HCT116 (cell line): ENCODE data around the gene TAF4. TPM values are rescaled to one million over a fixed set of nuclear protein-coding genes. Genes with fewer than 3 reads are reported as not detected.

Source experiments
- ATAC-seq: fragments of 200-7000 bp; cut with Tn5 transposase; 2 replicates; pipeline ENCODE4 v1.9.1; 2020; ENCODE audit warnings: mild to moderate bottlenecking, moderate library complexity
- BruUV-seq: library from RNA; stranded (reverse); fragments of 400-500 nt; replicated peaks from 2 replicates; lab custom pipeline; 2021; lab: Mats Ljungman, UMichigan
- CTCF ChIA-PET: fragments of 300-600 bp; sonication (Branson Sonifier 250); formaldehyde crosslinking; loops from one replicate; lab custom pipeline; 2021; ENCODE audit warnings: antibody characterized with exemption; lab: Charles Lee
- POLR2A ChIA-PET: fragments of 300-600, 350-600 bp; sonication (Branson Sonifier 250); formaldehyde crosslinking; loops from one replicate; lab custom pipeline; 2021; ENCODE audit warnings: antibody characterized with exemption; lab: Charles Lee
- RAD21 ChIA-PET, 2 experiments: fragments of 300-600 bp; sonication (Branson Sonifier 250); formaldehyde crosslinking; loops; one replicate each; lab custom pipeline; 2023; ENCODE audit warnings: low total read pairs in 2 of 2; ENCODE audit not compliant: uncharacterized antibody in 2 of 2, unreplicated experiment in 2 of 2, low non-redundant PET in 1 of 2; lab: Charles Lee
- DNase-seq: peaks from one replicate; pipeline ENCODE4 v3.0.0-alpha.2; 2010; ENCODE audit warnings: low read depth, low spot score
- H2AFZ ChIP-seq: fragments of 200-600 bp; shearing (Covaris generic), sonication (generic); 2 replicates; pipeline ENCODE4 v1.6.1; 2017; ENCODE audit warnings: low read depth, mixed run types, mixed read lengths, antibody characterized with exemption, low read length; ENCODE audit not compliant: poor library complexity, severe bottlenecking
- H3K27ac ChIP-seq: 2 replicates; pipeline ENCODE4 v1.5.1; 2012; ENCODE audit warnings: low read depth, low read length
- H3K27me3 ChIP-seq: fragments of 200-600 bp; sonication (generic); 2 replicates; pipeline ENCODE4 v1.6.1; 2016; ENCODE audit warnings: mixed run types, low read length, mixed read lengths; ENCODE audit not compliant: insufficient read depth
- H3K36me3 ChIP-seq, 2 experiments: fragments of 200-500 bp in 1 of 2; fragments of 200-600 bp in 1 of 2; sonication (Bioruptor generic) in 1 of 2; sonication (generic) in 1 of 2; 2 replicates each; pipeline versions ENCODE4 v1.5.1 to v1.6.1; 2014 to 2016; ENCODE audit warnings: low read length in 2 of 2, inconsistent platforms in 1 of 2, mixed read lengths in 1 of 2, mixed run types in 1 of 2; ENCODE audit not compliant: insufficient read depth in 2 of 2, control insufficient read depth in 1 of 2
- H3K4me1 ChIP-seq, 2 experiments: fragments of 200-600 bp in 1 of 2; sonication (generic) in 1 of 2; 2 replicates each; pipeline versions ENCODE4 v1.5.1 to v1.6.1; 2012 to 2017; ENCODE audit warnings: low read length in 2 of 2, inconsistent platforms in 1 of 2, mild to moderate bottlenecking in 1 of 2, mixed read lengths in 1 of 2, mixed run types in 1 of 2, moderate library complexity in 1 of 2; ENCODE audit not compliant: insufficient read depth in 2 of 2, control insufficient read depth in 1 of 2
- H3K4me2 ChIP-seq: fragments of 200-600 bp; sonication (generic); 2 replicates; pipeline ENCODE4 v1.6.1; 2017; ENCODE audit warnings: mixed run types, low read length, mixed read lengths
- H3K4me3 ChIP-seq, 2 experiments: fragments of 200-600 bp in 1 of 2; sonication (generic) in 1 of 2; replicated peaks in 1 of 2; 2 replicates each; pipeline ENCODE4 v1.5.1; 2011 to 2016; ENCODE audit warnings: low read length in 2 of 2, control low read depth in 1 of 2, low read depth in 1 of 2, mild to moderate bottlenecking in 1 of 2, mixed read lengths in 1 of 2, mixed run types in 1 of 2
- H3K79me2 ChIP-seq: fragments of 200-600 bp; sonication (generic); 2 replicates; pipeline ENCODE4 v1.6.1; 2017; ENCODE audit warnings: mild to moderate bottlenecking, mixed run types, low read length, moderate library complexity, mixed read lengths; ENCODE audit not compliant: insufficient read depth
- H3K9ac ChIP-seq: fragments of 200-600 bp; sonication (generic); 2 replicates; pipeline ENCODE4 v1.6.1; 2016; ENCODE audit warnings: low read length, mixed read lengths
- H3K9me2 ChIP-seq: fragments of 200-600 bp; sonication (generic), shearing (Covaris generic); 2 replicates; pipeline ENCODE4 v1.6.1; 2017; ENCODE audit warnings: mixed run types, mild to moderate bottlenecking, moderate library complexity; ENCODE audit not compliant: insufficient read depth
- H3K9me3 ChIP-seq, 2 experiments: fragments of 200-500 bp in 1 of 2; fragments of 200-600 bp in 1 of 2; sonication (Bioruptor generic) in 1 of 2; sonication (generic) in 1 of 2; 2 replicates each; pipeline ENCODE4 v1.6.1; 2014 to 2017; ENCODE audit warnings: low read length in 2 of 2, mixed read lengths in 2 of 2, inconsistent platforms in 1 of 2, low read depth in 1 of 2, mild to moderate bottlenecking in 1 of 2, mixed run types in 1 of 2, moderate library complexity in 1 of 2; ENCODE audit not compliant: control insufficient read depth in 1 of 2, insufficient read depth in 1 of 2
- H4K20me1 ChIP-seq: fragments of 200-600 bp; sonication (generic), shearing (Covaris generic); 2 replicates; pipeline ENCODE4 v1.6.1; 2017; ENCODE audit warnings: mixed run types, mild to moderate bottlenecking, moderate library complexity; ENCODE audit not compliant: insufficient read depth
- CEBPB ChIP-seq: IDR thresholded peaks from 2 replicates; pipeline ENCODE4 v1.6.1; 2012; ENCODE audit warnings: low read depth
- CTCF ChIP-seq, 3 experiments: fragments of 200-600 bp in 1 of 3; sonication (generic) in 1 of 3; IDR thresholded peaks in 2 of 3; conservative IDR thresholded peaks in 1 of 3; 2 replicates each; pipeline ENCODE4 v1.5.1; 2012 to 2017; ENCODE audit warnings: low read depth in 2 of 3, low read length in 2 of 3, antibody characterized with exemption in 1 of 3, borderline replicate concordance in 1 of 3, control low read depth in 1 of 3, mild to moderate bottlenecking in 1 of 3, mixed read lengths in 1 of 3, mixed run types in 1 of 3, moderate library complexity in 1 of 3; ENCODE audit not compliant: insufficient read depth in 1 of 3
- EGR1 ChIP-seq: IDR thresholded peaks from 2 replicates; pipeline ENCODE4 v1.6.1; 2012; ENCODE audit warnings: low read depth
- EZH2phosphoT487 ChIP-seq: fragments of 200-600 bp; IDR thresholded peaks from 2 replicates; pipeline ENCODE4 v1.6.1; 2018; ENCODE audit warnings: antibody characterized with exemption, borderline replicate concordance
- FOSL1 ChIP-seq: IDR thresholded peaks from 2 replicates; pipeline ENCODE4 v1.6.1; 2012; ENCODE audit warnings: low read depth
- JUND ChIP-seq: IDR thresholded peaks from 2 replicates; pipeline ENCODE4 v1.6.1; 2012
- POLR2A ChIP-seq: IDR thresholded peaks from 2 replicates; pipeline ENCODE4 v1.7.0; 2011; ENCODE audit warnings: borderline replicate concordance; ENCODE audit not compliant: insufficient read depth, insufficient read length; ENCODE audit errors: extremely low read depth
- POLR2AphosphoS5 ChIP-seq: IDR thresholded peaks from 2 replicates; pipeline ENCODE4 v1.6.1; 2011; ENCODE audit warnings: mild to moderate bottlenecking, low read depth, low read length, moderate library complexity
- RAD21 ChIP-seq: IDR thresholded peaks from 2 replicates; pipeline ENCODE4 v1.6.1; 2012; ENCODE audit warnings: low read depth, mild to moderate bottlenecking
- SIN3A ChIP-seq: IDR thresholded peaks from 2 replicates; pipeline ENCODE4 v1.6.1; 2012; ENCODE audit warnings: low read depth
- SRF ChIP-seq: IDR thresholded peaks from 2 replicates; pipeline ENCODE4 v1.6.1; 2012; ENCODE audit warnings: low read depth
- YY1 ChIP-seq: IDR thresholded peaks from 2 replicates; pipeline ENCODE4 v1.6.1; 2011; ENCODE audit warnings: low read length, low read depth, moderate library complexity, mild to moderate bottlenecking; ENCODE audit not compliant: insufficient replicate concordance; ENCODE audit errors: extremely low read depth
- ZFX ChIP-seq: fragments of 450-650 bp; IDR thresholded peaks from 2 replicates; pipeline ENCODE4 v1.6.1; 2017
- intact Hi-C: fragments of 100-400 bp; cut with micrococcal nuclease; formaldehyde crosslinking; loops from 2 replicates; pipeline ENCODE4 v1.10.0; 2022
- total RNA-seq: library from RNA; stranded (reverse); gene quantifications from one replicate; pipeline ENCODE4 v1.2.1, GENCODE V29; 2021; ENCODE audit not compliant: unreplicated experiment
- TF ChIP-seq, protein P1 (sequence below): IDR thresholded peaks from 2 replicates; pipeline ENCODE4 v1.6.1; 2012
- TF ChIP-seq, protein P2 (sequence below): IDR thresholded peaks from 2 replicates; pipeline ENCODE4 v1.6.1; 2012; ENCODE audit warnings: low read depth

The TAF4 gene
- total RNA-seq, 1 experiment from 2014 or later, result 26.8 TPM

GRCh38 chr20:62112368-62112767, 46.7 kb upstream of the TAF4 start:
- TF ChIP-seq, protein P1, sequence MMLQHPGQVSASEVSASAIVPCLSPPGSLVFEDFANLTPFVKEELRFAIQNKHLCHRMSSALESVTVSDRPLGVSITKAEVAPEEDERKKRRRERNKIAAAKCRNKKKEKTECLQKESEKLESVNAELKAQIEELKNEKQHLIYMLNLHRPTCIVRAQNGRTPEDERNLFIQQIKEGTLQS, result no peak
- TF ChIP-seq, all 23 proteins: peak for 0
- RAD21 ChIA-PET, result no interaction called here
- CTCF ChIA-PET, result no interaction called here
- Histone ChIP-seq H3K36me3 (no peaks in the 10 kb centered on the region), H2AFZ (no peak overlapping the region), H3K4me2 (no peak overlapping the region), H3K27me3 (no peaks in the 10 kb centered on the region), H3K27ac (no peak overlapping the region), H3K9me3 (peaks cover 7 to 12% of the 10 kb centered on the region in 2 experiments; a peak in 3 of 4 replicates), H3K9me2 (no peaks in the 10 kb centered on the region), H3K4me1 (no peaks in the 10 kb centered on the region), H3K79me2 (no peaks in the 10 kb centered on the region), H3K4me3 (no peak overlapping the region), H3K9ac (no peak overlapping the region), H4K20me1 (no peaks in the 10 kb centered on the region)
- DNase-seq (no peak), ATAC-seq (no peak)
- POLR2A ChIA-PET, result no interaction called here
- intact Hi-C loops, result no loop called here
- no TSS peak for BruUV-seq

DNA sequence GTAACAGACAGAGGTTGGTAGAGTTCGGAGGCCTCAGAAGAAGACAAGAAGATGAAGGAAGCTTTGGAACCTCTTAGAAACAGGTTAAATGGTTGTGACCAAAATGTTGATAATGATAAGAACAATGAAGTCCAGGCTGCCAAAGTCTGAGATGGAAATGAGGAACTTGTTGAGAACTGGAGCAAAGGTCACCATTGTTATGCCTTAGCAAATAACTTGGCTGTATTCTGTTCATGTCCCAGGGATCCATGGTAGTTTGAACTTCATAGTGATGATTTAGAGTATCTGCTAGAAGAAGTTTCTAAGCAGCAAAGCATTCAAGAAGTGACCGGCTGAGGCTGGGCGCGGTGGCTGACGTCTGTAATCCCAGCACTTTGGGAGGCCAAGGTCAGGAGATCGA, 45.5 kb upstream of the TAF4 start:
- Histone ChIP-seq H3K9me2 (no peaks in the 10 kb centered on the region), H3K27me3 (no peaks in the 10 kb centered on the region), H3K4me3 (no peak overlapping the region), H3K9ac (no peak overlapping the region), H3K4me1 (no peaks in the 10 kb centered on the region), H3K79me2 (no peaks in the 10 kb centered on the region), H3K4me2 (no peak overlapping the region), H4K20me1 (no peaks in the 10 kb centered on the region), H3K27ac (no peak overlapping the region)
- ChIA-PET CTCF (no interaction called here), POLR2A (no interaction called here), RAD21 (no interaction called here)
- intact Hi-C loops, result no loop called here
- ATAC-seq (no peak), DNase-seq (no peak)
- BruUV-seq, result no TSS peak
- no peak for TF ChIP-seq CTCF (IDR thresholded peaks at IDR 0.05 in 2 of 3, conservative IDR thresholded peaks at IDR 0.05 in 1 of 3; ENCODE audit: borderline replicate concordance in 1 of 3, insufficient read depth in 1 of 3, low read depth in 2 of 3, low read length in 2 of 3)
- TF ChIP-seq JUND, result no peak
- TF ChIP-seq RAD21, result no peak
- TF ChIP-seq YY1, result no peak
- TF ChIP-seq ZFX, result no peak
- no peak for TF ChIP-seq SIN3A
- TF ChIP-seq, protein P2, sequence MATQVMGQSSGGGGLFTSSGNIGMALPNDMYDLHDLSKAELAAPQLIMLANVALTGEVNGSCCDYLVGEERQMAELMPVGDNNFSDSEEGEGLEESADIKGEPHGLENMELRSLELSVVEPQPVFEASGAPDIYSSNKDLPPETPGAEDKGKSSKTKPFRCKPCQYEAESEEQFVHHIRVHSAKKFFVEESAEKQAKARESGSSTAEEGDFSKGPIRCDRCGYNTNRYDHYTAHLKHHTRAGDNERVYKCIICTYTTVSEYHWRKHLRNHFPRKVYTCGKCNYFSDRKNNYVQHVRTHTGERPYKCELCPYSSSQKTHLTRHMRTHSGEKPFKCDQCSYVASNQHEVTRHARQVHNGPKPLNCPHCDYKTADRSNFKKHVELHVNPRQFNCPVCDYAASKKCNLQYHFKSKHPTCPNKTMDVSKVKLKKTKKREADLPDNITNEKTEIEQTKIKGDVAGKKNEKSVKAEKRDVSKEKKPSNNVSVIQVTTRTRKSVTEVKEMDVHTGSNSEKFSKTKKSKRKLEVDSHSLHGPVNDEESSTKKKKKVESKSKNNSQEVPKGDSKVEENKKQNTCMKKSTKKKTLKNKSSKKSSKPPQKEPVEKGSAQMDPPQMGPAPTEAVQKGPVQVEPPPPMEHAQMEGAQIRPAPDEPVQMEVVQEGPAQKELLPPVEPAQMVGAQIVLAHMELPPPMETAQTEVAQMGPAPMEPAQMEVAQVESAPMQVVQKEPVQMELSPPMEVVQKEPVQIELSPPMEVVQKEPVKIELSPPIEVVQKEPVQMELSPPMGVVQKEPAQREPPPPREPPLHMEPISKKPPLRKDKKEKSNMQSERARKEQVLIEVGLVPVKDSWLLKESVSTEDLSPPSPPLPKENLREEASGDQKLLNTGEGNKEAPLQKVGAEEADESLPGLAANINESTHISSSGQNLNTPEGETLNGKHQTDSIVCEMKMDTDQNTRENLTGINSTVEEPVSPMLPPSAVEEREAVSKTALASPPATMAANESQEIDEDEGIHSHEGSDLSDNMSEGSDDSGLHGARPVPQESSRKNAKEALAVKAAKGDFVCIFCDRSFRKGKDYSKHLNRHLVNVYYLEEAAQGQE, result no peak
- no peak for TF ChIP-seq CEBPB
- TF ChIP-seq FOSL1, result no peak
- TF ChIP-seq EGR1, result no peak
- TF ChIP-seq EZH2phosphoT487, result no peak
- no peak for TF ChIP-seq POLR2A
- TF ChIP-seq POLR2AphosphoS5, result no peak
- TF ChIP-seq SRF, result no peak
- TF ChIP-seq, all 23 proteins: peak for 0
- H3K9me3 ChIP-seq, result peaks cover 11 to 12% of the 10 kb centered on the region in 2 experiments; a peak in 3 of 4 replicates
- no peak overlapping the region for H2AFZ ChIP-seq
- no peaks in the 10 kb centered on the region for H3K36me3 ChIP-seq
